ENCODE measurements around the gene GABRB1.

Gene GABRB1

DNA sequence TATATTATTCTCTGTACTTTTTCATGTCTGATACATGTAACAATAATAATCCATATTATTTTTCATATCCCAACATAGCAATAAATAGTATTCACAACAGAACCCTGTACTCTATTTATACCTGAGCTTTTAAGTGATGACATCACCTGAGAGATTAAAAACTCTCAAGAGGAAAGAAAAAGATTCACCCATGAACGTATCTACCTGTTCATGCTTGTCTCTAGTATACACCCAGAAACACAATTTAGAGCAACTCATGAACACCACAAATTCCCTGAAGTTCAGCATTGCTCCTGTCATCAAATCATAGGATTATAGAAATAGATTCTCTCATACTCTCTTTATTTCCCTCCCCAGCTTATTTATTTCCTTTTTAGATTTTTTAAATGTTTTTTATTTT lies 185.9 kb downstream of the GABRB1 start:
- H3K36me3 ChIP-seq = no peaks in the 10 kb centered on the region
- H3K4me1 ChIP-seq = no peaks in the 10 kb centered on the region
- H3K27ac ChIP-seq = no peak overlapping the region
- TF ChIP-seq, protein P1, sequence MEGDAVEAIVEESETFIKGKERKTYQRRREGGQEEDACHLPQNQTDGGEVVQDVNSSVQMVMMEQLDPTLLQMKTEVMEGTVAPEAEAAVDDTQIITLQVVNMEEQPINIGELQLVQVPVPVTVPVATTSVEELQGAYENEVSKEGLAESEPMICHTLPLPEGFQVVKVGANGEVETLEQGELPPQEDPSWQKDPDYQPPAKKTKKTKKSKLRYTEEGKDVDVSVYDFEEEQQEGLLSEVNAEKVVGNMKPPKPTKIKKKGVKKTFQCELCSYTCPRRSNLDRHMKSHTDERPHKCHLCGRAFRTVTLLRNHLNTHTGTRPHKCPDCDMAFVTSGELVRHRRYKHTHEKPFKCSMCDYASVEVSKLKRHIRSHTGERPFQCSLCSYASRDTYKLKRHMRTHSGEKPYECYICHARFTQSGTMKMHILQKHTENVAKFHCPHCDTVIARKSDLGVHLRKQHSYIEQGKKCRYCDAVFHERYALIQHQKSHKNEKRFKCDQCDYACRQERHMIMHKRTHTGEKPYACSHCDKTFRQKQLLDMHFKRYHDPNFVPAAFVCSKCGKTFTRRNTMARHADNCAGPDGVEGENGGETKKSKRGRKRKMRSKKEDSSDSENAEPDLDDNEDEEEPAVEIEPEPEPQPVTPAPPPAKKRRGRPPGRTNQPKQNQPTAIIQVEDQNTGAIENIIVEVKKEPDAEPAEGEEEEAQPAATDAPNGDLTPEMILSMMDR (IDR thresholded peaks at IDR 0.05) = no peak
- intact Hi-C loops (cut with DNase I; ENCODE audit: low total_unique reads) = no loop called here
- H3K4me3 ChIP-seq = no peak overlapping the region
- no peaks in the 10 kb centered on the region for H3K9me3 ChIP-seq
- H3K27me3 ChIP-seq = no peaks in the 10 kb centered on the region
- no peak for DNase-seq

DNA sequence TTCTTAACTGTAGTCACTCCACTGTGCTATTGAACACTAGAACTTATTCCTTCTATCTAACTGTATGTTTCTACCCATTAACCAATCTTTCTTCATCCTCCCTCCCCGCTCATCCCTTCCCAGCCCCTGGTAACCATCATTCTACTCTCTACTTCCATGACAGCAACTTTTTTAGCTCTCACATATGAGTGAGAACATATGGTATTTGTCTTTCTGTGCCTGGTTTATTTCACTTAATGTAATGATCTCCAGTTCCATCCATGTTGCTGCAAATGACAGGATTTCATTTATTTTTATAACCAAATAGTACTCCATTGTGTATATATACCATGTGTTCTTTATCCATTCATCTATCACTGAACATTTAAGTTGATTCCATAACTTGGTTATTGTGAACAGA lies 186.5 kb downstream of the GABRB1 start:
- no peak for DNase-seq
- H3K9me3 ChIP-seq = no peaks in the 10 kb centered on the region
- no peaks in the 10 kb centered on the region for H3K4me1 ChIP-seq
- no peaks in the 10 kb centered on the region for H3K27me3 ChIP-seq
- no peak overlapping the region for H3K4me3 ChIP-seq
- no peak overlapping the region for H3K27ac ChIP-seq
- TF ChIP-seq, protein P1 (IDR thresholded peaks at IDR 0.05) = no peak
- intact Hi-C loops (cut with DNase I; ENCODE audit: low total_unique reads) = no loop called here
- no peaks in the 10 kb centered on the region for H3K36me3 ChIP-seq

DNA sequence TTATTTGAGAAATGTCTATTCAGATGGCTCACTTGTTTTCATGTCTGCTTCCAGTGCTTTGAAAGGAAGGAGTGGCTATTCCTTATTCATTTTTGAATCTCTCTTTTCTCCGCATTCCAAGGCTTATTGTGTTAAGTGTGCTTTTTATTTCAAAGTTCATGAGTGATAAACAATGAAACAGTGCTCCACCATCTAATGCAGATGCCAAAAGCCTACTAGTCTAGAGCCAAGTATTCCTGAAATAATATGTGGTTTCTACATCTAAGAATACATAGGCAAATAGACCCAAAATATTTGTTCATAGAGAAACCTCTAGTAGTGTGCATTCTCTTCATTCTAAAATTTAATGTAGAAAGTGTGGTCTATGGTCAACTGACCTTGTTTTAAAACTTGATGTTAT lies 187.3 kb downstream of the GABRB1 start:
- no peak overlapping the region for H3K4me3 ChIP-seq
- TF ChIP-seq, protein P1 (IDR thresholded peaks at IDR 0.05) = no peak
- H3K4me1 ChIP-seq = no peaks in the 10 kb centered on the region
- H3K36me3 ChIP-seq = no peaks in the 10 kb centered on the region
- DNase-seq = no peak
- no peaks in the 10 kb centered on the region for H3K9me3 ChIP-seq
- H3K27me3 ChIP-seq = no peaks in the 10 kb centered on the region
- intact Hi-C loops (cut with DNase I; ENCODE audit: low total_unique reads) = no loop called here
- H3K27ac ChIP-seq = no peak overlapping the region

DNA sequence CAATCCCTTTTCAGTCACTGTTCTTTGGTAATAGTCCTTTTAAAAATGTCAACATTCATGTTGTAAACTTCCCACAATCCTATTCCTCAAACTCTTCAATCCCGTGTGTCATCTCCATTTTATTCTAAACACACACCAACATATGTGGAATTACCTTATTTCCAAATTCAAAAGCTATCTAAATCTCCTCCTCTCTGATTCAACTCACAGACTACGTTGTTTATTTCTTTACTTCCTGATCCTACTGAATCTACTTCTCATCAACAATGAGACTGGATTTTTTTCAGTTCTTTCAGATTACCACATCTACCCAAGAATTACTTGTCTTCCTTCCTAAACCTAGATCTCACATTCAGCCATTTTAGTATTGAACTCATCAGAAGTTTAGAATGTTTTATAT lies 188.2 kb downstream of the GABRB1 start:
- no peaks in the 10 kb centered on the region for H3K36me3 ChIP-seq
- TF ChIP-seq, protein P1 (IDR thresholded peaks at IDR 0.05) = no peak
- intact Hi-C loops (cut with DNase I; ENCODE audit: low total_unique reads) = no loop called here
- no peak overlapping the region for H3K27ac ChIP-seq
- DNase-seq = no peak
- no peak overlapping the region for H3K4me3 ChIP-seq
- no peaks in the 10 kb centered on the region for H3K27me3 ChIP-seq
- H3K9me3 ChIP-seq = no peaks in the 10 kb centered on the region
- no peaks in the 10 kb centered on the region for H3K4me1 ChIP-seq

GRCh38 chr4:47221721-47222120 lies 190.4 kb downstream of the GABRB1 start:
- Histone ChIP-seq H3K27ac (no peak overlapping the region), H3K36me3 (no peaks in the 10 kb centered on the region), H3K27me3 (no peaks in the 10 kb centered on the region), H3K4me3 (no peak overlapping the region), H3K4me1 (no peaks in the 10 kb centered on the region), H3K9me3 (no peaks in the 10 kb centered on the region)
- TF ChIP-seq, protein P1 (IDR thresholded peaks at IDR 0.05) = no peak
- DNase-seq = no peak
- intact Hi-C loops (cut with DNase I; ENCODE audit: low total_unique reads) = no loop called here

DNA sequence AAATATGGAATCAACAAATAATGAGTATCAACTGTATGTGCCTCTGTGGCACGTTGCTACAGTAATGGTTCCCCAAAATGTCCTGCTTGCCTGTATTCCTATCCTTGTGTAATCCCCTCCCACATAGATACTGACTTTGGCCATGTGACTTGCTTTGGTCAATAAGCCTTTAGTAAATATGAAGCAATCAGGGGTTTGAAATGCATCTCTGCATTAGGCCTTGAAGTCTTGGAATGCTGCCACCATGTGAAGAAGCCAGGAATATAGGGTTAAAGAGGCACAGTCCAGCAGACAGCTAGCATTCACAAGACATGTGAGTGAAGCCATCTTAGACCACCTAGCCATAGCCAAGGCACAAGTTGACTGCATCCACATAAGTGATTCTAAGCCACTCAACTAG lies 190.9 kb downstream of the GABRB1 start:
- H3K27me3 ChIP-seq = no peaks in the 10 kb centered on the region
- TF ChIP-seq, protein P1 (IDR thresholded peaks at IDR 0.05) = no peak
- no peak for DNase-seq
- H3K9me3 ChIP-seq = no peaks in the 10 kb centered on the region
- no peaks in the 10 kb centered on the region for H3K36me3 ChIP-seq
- no peaks in the 10 kb centered on the region for H3K4me1 ChIP-seq
- H3K27ac ChIP-seq = no peak overlapping the region
- H3K4me3 ChIP-seq = no peak overlapping the region
- intact Hi-C loops (cut with DNase I; ENCODE audit: low total_unique reads) = no loop called here

Data from tibial artery (tissue), 4 donors.